Measurements from ENCODE around the gene ZNF333.

DNA sequence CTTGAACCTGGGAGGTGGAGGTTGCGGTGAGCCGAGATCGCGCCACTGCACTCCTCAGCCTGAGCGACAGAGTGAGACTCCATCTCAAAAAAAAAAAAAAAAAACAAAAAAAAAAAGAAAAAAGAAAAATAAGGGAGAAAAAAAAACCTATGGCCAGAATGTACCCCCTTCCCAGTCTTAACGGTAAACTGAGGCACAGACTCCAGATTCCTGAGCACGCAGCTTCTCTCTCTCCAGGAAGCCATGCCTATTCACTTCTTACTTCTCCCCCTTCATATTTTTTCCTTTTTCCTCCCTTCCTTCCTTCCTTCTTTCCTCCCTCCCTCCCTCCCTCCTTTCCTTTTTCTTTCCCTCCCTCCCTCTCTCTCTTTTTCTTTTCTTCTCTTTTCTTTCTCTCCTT lies 83.1 kb downstream of the ZNF333 start:
- TF ChIP-seq, protein P1, sequence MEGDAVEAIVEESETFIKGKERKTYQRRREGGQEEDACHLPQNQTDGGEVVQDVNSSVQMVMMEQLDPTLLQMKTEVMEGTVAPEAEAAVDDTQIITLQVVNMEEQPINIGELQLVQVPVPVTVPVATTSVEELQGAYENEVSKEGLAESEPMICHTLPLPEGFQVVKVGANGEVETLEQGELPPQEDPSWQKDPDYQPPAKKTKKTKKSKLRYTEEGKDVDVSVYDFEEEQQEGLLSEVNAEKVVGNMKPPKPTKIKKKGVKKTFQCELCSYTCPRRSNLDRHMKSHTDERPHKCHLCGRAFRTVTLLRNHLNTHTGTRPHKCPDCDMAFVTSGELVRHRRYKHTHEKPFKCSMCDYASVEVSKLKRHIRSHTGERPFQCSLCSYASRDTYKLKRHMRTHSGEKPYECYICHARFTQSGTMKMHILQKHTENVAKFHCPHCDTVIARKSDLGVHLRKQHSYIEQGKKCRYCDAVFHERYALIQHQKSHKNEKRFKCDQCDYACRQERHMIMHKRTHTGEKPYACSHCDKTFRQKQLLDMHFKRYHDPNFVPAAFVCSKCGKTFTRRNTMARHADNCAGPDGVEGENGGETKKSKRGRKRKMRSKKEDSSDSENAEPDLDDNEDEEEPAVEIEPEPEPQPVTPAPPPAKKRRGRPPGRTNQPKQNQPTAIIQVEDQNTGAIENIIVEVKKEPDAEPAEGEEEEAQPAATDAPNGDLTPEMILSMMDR (IDR thresholded peaks at IDR 0.05) = no peak
- TF ChIP-seq POLR2AphosphoS5 (IDR thresholded peaks at IDR 0.05) (no peak), POLR2A (IDR thresholded peaks at IDR 0.05) (no peak)
